ENCODE results near the gene NUP188. TPM values are rescaled to one million over a fixed set of nuclear protein-coding genes. Genes with fewer than 3 reads are reported as not detected.
A peak's percentile ranks its signal among the peaks of the same experiment; 100 is the strongest.

NUP188 gene
- total RNA-seq, 1 experiment from 2014 or later: 47.3 TPM

GRCh38 chr9:128919402-128920089 is 28.0 kb upstream of the NUP188 start:
- Mint-ChIP-seq H3K27me3 (ENCODE audit: insufficient read depth, unreplicated experiment) (no peaks in the 10 kb centered on the region), H3K9me3 (ENCODE audit: unreplicated experiment) (no peaks in the 10 kb centered on the region), H3K27ac (ENCODE audit: low read depth, unreplicated experiment) (peak overlapping the region; percentile 76), H3K4me1 (ENCODE audit: insufficient read depth, unreplicated experiment) (peaks cover 20% of the 10 kb centered on the region), H3K36me3 (ENCODE audit: insufficient read depth, unreplicated experiment) (peaks cover 27% of the 10 kb centered on the region), H3K4me3 (ENCODE audit: unreplicated experiment) (no peak overlapping the region)
- intact Hi-C loops (cut with micrococcal nuclease): no loop called here
- ChIA-PET CTCF (interaction anchor here (0.6 to 2.5 kb wide), 3 partner anchors 9 to 23 kb away, joined by 3 to 17 read pairs (median 4); no protein-coding TSS in a partner anchor), POLR2A (interaction anchor here (1.2 kb wide), 1 partner anchor 27 kb away, joined by 7 read pairs; no protein-coding TSS in a partner anchor)
- no peak for DNase-seq (ENCODE audit: unreplicated experiment)
- no TSS peak for BruUV-seq (replicated peaks)
- TF ChIP-seq, protein P1, sequence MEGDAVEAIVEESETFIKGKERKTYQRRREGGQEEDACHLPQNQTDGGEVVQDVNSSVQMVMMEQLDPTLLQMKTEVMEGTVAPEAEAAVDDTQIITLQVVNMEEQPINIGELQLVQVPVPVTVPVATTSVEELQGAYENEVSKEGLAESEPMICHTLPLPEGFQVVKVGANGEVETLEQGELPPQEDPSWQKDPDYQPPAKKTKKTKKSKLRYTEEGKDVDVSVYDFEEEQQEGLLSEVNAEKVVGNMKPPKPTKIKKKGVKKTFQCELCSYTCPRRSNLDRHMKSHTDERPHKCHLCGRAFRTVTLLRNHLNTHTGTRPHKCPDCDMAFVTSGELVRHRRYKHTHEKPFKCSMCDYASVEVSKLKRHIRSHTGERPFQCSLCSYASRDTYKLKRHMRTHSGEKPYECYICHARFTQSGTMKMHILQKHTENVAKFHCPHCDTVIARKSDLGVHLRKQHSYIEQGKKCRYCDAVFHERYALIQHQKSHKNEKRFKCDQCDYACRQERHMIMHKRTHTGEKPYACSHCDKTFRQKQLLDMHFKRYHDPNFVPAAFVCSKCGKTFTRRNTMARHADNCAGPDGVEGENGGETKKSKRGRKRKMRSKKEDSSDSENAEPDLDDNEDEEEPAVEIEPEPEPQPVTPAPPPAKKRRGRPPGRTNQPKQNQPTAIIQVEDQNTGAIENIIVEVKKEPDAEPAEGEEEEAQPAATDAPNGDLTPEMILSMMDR (IDR thresholded peaks at IDR 0.05; ENCODE audit: unreplicated experiment): no peak

- no peak within 1 kb of the TSS for H3K4me3 Mint-ChIP-seq (ENCODE audit: unreplicated experiment)
- POLR2A ChIA-PET: interaction anchor here (1.0 to 1.2 kb wide), 3 partner anchors 28 to 58 kb away, joined by 3 to 7 read pairs (median 4); no protein-coding TSS in a partner anchor
- DNase-seq (ENCODE audit: unreplicated experiment): peak; percentile 86
- H3K4me1 Mint-ChIP-seq (ENCODE audit: insufficient read depth, unreplicated experiment): peaks cover 20% of the 10 kb centered on the region
- peaks cover 33% of the 10 kb centered on the region for H3K36me3 Mint-ChIP-seq (ENCODE audit: insufficient read depth, unreplicated experiment)
- intact Hi-C loops (cut with micrococcal nuclease): no loop called here
- CTCF ChIA-PET: interaction anchor here (0.6 to 2.5 kb wide), 3 partner anchors 8 to 462 kb away, joined by 3 to 17 read pairs (median 8); no protein-coding TSS in a partner anchor
- no peaks in the 10 kb centered on the region for H3K9me3 Mint-ChIP-seq (ENCODE audit: unreplicated experiment)
- TF ChIP-seq, protein P1 (IDR thresholded peaks at IDR 0.05; ENCODE audit: unreplicated experiment): no peak
- no TSS peak for BruUV-seq (replicated peaks)
- no peak within 1 kb of the TSS for H3K27ac Mint-ChIP-seq (ENCODE audit: low read depth, unreplicated experiment)
- no peaks in the 10 kb centered on the region for H3K27me3 Mint-ChIP-seq (ENCODE audit: insufficient read depth, unreplicated experiment)
These were observed 27.0 kb upstream of the NUP188 start, which contains the start of gene PHYHD1 for GRCh38 chr9:128920381-128921058. Gene PHYHD1, plus strand, starts transcription at chr9:128920982. Its CDS starts 1,342 bp downstream, at chr9:128922324.

DNA sequence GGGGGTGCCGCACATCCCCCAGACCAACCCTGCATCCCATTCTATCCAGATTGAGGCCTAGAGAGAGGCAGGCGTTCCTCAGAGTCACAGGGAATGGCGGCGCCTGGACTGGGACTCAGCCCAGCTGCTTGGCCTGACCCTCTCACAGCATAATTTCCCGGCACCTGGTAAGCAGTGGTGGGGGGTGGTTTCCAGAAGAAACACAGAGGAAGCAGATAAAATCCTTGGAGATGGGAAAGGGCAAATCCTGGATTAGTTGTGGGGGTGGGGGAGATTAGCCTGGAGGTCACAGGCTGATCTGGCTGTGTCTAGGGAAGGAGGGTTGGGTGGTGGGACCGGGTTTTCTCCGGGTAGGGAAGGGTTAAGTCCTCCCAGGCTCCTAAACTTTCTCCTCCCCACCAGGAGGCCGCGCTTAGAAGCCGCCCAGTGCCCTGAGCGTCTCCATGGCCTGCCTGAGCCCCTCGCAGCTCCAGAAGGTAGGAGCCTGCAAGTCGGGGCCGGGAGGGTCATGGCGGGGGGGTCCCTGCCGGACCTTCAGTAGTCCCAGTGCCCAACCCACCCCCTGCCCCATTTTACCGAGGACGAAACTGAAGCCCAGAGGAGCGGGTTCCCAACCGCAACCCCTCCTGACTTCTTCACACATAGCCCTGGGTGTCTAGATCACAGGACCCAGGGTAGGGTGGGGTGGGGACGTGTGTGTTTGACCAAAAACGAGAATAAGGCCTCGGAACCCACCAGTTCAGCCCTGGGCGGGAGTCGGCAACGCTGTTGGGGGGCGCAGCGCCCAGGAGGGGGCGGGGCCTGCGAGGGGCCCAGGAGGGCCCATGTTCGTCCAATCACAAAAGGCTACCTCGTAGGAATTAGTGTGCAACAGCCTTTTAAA is 25.4 kb upstream of the NUP188 start:
- DNase-seq (ENCODE audit: unreplicated experiment): no peak
- POLR2A ChIA-PET: interaction anchor here (0.9 kb wide), 1 partner anchor 39 kb away, joined by 4 read pairs; no protein-coding TSS in a partner anchor

More for the DNA sequence above, 25.4 kb upstream of the NUP188 start:
- H3K27me3 Mint-ChIP-seq (ENCODE audit: insufficient read depth, unreplicated experiment): no peaks in the 10 kb centered on the region
- BruUV-seq (replicated peaks): no TSS peak
- no peak overlapping the region for H3K27ac Mint-ChIP-seq (ENCODE audit: low read depth, unreplicated experiment)
- TF ChIP-seq, protein P1 (IDR thresholded peaks at IDR 0.05; ENCODE audit: unreplicated experiment): no peak
- H3K4me1 Mint-ChIP-seq (ENCODE audit: insufficient read depth, unreplicated experiment): peaks cover 14% of the 10 kb centered on the region
- peaks cover 23% of the 10 kb centered on the region for H3K36me3 Mint-ChIP-seq (ENCODE audit: insufficient read depth, unreplicated experiment)
- CTCF ChIA-PET: interaction anchor here (0.8 to 10.2 kb wide), 3 partner anchors 10 to 58 kb away, joined by 3 to 172 read pairs (median 4); no protein-coding TSS in a partner anchor
- no peak overlapping the region for H3K4me3 Mint-ChIP-seq (ENCODE audit: unreplicated experiment)
- H3K9me3 Mint-ChIP-seq (ENCODE audit: unreplicated experiment): no peaks in the 10 kb centered on the region
- intact Hi-C loops (cut with micrococcal nuclease): no loop called here

Data from MCF 10A (cell line).